ELR (cell line): Measurements from ENCODE around the gene MALT1.
"Not testable (repeated sequence)": the region's sequence is repeated elsewhere in the genome, so short reads cannot be mapped to it uniquely, and the experiment has no call there.

Experiments used
- DNase-seq: peaks from one replicate; pipeline ENCODE4 v3.0.0-alpha.2; 2015; ENCODE audit warnings: low read depth

Gene MALT1

DNA sequence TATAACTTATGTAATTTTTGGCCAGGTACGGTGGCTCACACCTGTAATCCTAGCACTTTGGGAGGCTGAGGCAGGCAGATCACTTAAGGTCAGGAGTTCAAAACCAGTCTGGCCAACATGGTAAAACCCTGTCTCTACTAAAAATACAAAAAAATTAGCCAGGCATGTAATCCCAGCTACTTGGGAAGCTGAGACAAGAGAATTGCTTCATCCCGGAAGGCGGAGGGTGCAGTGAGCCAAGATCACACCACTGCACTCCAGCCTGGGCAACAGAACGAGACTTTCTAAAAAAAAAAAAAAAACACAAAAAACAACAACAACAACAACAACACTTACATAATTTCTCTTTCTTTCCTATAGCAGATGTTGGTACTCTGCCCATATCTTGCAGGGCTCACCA, 105.3 kb downstream of the MALT1 start:
- not testable (repeated sequence) for DNase-seq

- no peak for DNase-seq
Observed at GRCh38 chr18:58777471-58777870, 106.2 kb downstream of the MALT1 start.

DNA sequence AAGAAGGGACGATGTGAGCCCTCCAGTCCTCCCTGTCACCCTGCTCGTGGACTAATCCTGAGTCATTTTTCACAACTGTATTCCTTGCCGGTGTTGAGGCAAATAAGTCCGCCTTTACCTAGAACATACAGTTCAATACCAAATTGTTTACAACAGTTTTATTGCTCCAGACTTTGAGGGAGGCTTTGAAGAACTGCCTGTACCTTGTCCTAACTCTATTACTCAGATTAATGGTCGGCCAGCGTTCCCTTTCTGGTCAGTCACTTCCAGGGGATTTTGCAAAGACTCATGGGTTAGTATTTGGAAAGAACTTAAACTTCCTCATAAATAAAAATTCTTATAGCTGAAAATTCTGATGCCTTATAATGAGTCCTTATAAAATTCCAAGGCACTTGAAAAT, 108.3 kb downstream of the MALT1 start:
- DNase-seq, result no peak

DNA sequence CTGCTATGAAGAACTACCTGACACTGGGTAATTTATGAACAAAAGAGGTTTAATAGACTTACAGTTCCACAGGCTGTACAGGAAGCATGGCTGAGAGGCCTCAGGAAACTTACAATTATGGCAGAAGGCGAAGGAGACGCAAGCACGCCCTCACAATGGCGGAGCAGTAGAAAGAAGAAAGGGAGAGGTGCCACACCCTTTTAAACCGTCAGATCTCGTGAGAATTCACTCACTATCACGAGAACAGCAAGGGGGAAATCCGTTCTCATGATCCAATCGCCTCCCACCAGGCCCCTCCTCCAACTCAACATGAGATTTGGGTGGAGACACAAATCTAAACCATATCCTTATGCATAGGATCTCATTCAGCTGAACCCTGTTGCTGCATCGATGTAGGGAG, 108.8 kb downstream of the MALT1 start:
- no peak for DNase-seq

DNA sequence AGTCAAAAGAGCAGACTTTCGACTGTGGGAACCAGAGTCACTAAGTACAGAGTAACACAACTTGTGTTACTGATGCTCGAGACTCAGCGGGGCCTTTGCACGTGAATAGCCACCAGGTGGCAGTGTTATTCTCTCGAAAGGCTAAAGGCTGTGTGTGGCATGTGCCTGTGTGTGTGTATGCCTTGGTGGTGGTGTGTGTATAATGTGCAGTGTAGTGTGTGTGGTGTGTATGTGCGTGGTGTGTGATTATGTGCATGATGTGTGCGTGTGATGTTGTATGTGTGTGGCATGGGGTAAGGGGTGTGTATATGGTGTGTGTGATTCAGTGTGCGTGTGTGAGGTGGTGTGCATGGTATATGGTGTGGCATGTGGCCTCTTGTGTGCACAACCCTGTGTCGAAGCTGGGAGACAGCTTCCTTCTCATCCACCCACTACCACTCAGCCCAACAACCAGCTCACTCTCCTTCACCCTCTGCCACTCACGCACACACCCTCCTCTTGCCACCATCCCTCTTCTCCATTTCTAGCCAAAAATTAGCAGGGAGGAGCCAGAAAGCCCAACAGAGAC, 110.4 kb downstream of the MALT1 start:
- DNase-seq, result peak; percentile 81

GRCh38 chr18:58784601-58785137, 113.4 kb downstream of the MALT1 start:
- DNase-seq, result no peak

DNA sequence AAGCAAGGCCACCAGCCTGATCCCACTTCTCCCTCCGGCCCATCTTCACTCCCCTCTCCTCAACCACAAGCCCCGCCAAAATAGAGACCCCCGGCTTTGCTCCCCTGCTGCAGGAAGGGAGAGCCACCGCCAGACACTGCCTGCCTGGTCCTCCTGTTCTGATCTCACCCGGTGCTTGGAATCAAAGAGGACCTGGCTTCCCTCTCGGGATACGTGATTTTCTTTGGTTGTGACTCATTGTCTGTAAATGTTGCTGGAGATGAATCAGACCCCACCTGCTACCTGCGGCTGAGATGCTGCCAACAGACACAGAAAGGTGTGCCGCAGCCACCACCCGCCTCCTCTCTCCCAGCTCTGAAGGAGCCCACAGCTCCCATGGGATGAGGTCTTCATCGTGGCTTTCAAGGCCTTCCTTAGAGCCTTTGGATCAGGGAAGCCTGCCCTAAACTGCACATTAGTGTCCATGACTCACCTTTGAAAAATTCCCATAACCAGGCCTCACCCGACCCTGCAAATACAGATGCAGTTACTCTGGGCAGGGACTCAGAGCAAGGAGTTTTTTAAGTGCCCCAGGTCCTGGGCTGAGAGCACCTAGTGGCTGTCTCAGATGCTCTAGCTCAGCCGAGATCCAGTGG, 114.0 kb downstream of the MALT1 start:
- DNase-seq, result peak; percentile 95

- DNase-seq, result no peak
Observed at GRCh38 chr18:58785870-58786269, 114.6 kb downstream of the MALT1 start.

GRCh38 chr18:58787536-58788149, 116.4 kb downstream of the MALT1 start:
- no peak for DNase-seq

GRCh38 chr18:58788470-58788869, 117.2 kb downstream of the MALT1 start:
- DNase-seq, result no peak

DNA sequence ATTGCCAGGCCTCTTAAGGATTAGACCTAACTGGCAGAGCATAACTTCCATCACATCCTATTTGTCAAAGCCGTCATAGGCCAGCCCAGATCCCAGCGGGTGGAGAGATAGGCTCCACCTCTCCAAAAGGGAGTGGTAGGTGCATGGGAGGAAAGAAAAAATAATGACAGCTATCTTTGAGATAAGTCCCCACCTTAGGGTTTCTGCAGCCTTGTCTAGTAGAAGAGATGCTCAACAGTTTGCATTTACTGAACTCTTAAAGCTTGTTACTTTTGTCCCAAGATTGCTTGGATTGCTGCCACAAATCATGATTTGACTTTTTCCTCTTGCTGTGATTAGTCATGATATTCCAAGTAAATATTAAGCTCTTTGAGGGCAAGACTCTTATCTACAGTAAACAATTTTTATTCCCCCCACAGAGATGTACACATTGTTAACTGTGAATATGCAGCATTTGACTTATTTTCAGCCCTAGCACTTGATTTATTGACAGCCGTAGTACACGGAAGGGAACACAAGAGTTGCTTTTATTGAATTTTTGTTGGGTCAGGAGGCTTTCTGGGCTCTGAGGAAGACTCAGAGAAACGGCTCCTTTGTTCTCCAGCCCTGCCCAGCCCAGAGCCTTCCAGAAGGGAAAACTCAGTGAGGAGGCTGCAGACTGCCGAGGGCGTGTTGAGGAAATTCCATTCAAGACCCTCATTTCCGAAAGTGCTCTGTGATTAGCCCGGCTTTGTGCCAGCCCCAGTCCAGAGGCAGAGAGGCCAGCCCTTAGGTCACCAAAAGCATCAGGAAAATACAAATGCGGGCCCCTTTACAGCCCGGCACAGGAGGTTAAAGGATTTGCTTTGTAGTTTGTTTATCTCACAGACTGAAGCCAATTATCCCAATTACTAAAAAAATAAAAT, 118.0 kb downstream of the MALT1 start:
- DNase-seq, result peak; percentile 82

GRCh38 chr18:58789876-58790240, 118.6 kb downstream of the MALT1 start:
- no peak for DNase-seq

GRCh38 chr18:58792086-58792485, 120.8 kb downstream of the MALT1 start:
- no peak for DNase-seq

GRCh38 chr18:58793361-58793760, 122.1 kb downstream of the MALT1 start:
- DNase-seq, result peak; percentile 82

GRCh38 chr18:58796220-58796619, 125.0 kb downstream of the MALT1 start:
- no peak for DNase-seq

GRCh38 chr18:58800582-58800981, 129.3 kb downstream of the MALT1 start:
- DNase-seq, result no peak

DNA sequence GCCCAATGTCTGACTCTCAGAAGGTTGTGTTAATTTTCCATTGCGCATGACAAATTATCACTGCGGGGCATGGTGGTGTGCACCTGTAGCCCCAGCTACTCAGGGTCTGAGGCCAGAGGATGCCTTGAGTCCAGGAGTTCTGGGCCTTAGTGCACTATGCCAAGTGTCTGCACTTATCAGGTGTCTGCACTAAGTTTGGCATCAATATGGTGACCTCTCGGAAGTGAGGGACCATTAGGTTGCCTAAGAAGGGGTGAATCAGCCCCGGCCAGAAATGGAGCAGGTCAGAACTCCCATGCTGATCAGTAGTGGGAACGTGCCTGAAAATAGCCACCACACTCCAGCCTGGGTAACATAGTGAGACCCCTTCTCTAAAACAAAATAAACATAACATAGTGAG, 131.7 kb downstream of the MALT1 start:
- DNase-seq, result no peak

- peak; percentile 18 for DNase-seq
Observed at GRCh38 chr18:58803978-58804377, 132.7 kb downstream of the MALT1 start.
